GM06990 (cell line): Measurements from ENCODE around the gene MSTN.
A peak's percentile ranks its signal among the peaks of the same experiment; 100 is the strongest.

Source experiments
- DNase-seq: peaks from one replicate; pipeline ENCODE4 v3.0.0-alpha.2; 2011; ENCODE audit not compliant: insufficient read length; ENCODE audit errors: extremely low read depth
- H3K27me3 ChIP-seq: replicated peaks from 2 replicates; pipeline ENCODE4 v1.6.0; 2011; ENCODE audit warnings: low read length; ENCODE audit not compliant: control insufficient read depth, insufficient read depth
- H3K36me3 ChIP-seq: 2 replicates; pipeline ENCODE4 v1.5.1; 2011; ENCODE audit warnings: low read length; ENCODE audit not compliant: control insufficient read depth, insufficient read depth
- H3K4me3 ChIP-seq: replicated peaks from 2 replicates; pipeline ENCODE4 v1.5.1; 2011; ENCODE audit warnings: low read depth, mild to moderate bottlenecking, control low read depth, low read length
- CTCF ChIP-seq: IDR thresholded peaks from 2 replicates; pipeline ENCODE4 v1.5.1; 2011; ENCODE audit warnings: low read length, control low read depth, mild to moderate bottlenecking, inconsistent platforms; ENCODE audit not compliant: insufficient read depth, poor library complexity, severe bottlenecking

The MSTN gene

GRCh38 chr2:190080527-190081049, 18.1 kb upstream of the MSTN start:
- no peak for TF ChIP-seq CTCF
- Histone ChIP-seq H3K36me3 (no peaks in the 10 kb centered on the region), H3K27me3 (no peaks in the 10 kb centered on the region), H3K4me3 (no peak overlapping the region)
- no peak for DNase-seq

GRCh38 chr2:190079160-190079559, 16.6 kb upstream of the MSTN start:
- H3K27me3 ChIP-seq, result no peaks in the 10 kb centered on the region
- no peaks in the 10 kb centered on the region for H3K36me3 ChIP-seq

GRCh38 chr2:190075623-190076022, 13.1 kb upstream of the MSTN start:
- Histone ChIP-seq H3K27me3 (no peaks in the 10 kb centered on the region), H3K36me3 (no peaks in the 10 kb centered on the region), H3K4me3 (no peak overlapping the region)
- DNase-seq, result no peak
- TF ChIP-seq CTCF, result no peak

More at GRCh38 chr2:190079160-190079559, 16.6 kb upstream of the MSTN start:
- no peak for DNase-seq
- no peak for TF ChIP-seq CTCF
- H3K4me3 ChIP-seq, result no peak overlapping the region

- Histone ChIP-seq H3K36me3 (no peaks in the 10 kb centered on the region), H3K27me3 (no peaks in the 10 kb centered on the region), H3K4me3 (no peak overlapping the region)
- peak; percentile 62 for TF ChIP-seq CTCF
- peak; percentile 19 for DNase-seq
These were observed 7.6 kb upstream of the MSTN start for GRCh38 chr2:190069936-190070696.

- TF ChIP-seq CTCF, result no peak
- H3K36me3 ChIP-seq, result no peaks in the 10 kb centered on the region
- DNase-seq, result no peak
- H3K27me3 ChIP-seq, result no peaks in the 10 kb centered on the region
- no peak overlapping the region for H3K4me3 ChIP-seq
These were observed 6.2 kb upstream of the MSTN start for GRCh38 chr2:190068764-190069163.
